Measurements from ENCODE around the gene PARL. TPM values are rescaled to one million over a fixed set of nuclear protein-coding genes. Genes with fewer than 3 reads are reported as not detected.

Gene PARL
- total and polyA plus RNA-seq, 2 of the 13 experiments (the other 11 are each of a cell fraction or from before 2014, with no cell fraction given), result 46.3 to 58.6 TPM

GRCh38 chr3:183912895-183913579 lies 28.4 kb upstream of the PARL start (continued):
- TF ChIP-seq ZBTB43 (CRISPR knock-in tag; conservative IDR thresholded peaks at IDR 0.05), result 0 out of 2 replicates have a peak, but pooled peaks have one; percentile 41
- no peak for TF ChIP-seq PHF5A (CRISPR knock-in tag; IDR thresholded peaks at IDR 0.05; ENCODE audit: low read depth, unreplicated experiment)
- TF ChIP-seq AKAP8 (CRISPR knock-in tag; IDR thresholded peaks at IDR 0.05), result no peak
- TF ChIP-seq ZBTB14 (CRISPR knock-in tag; IDR thresholded peaks at IDR 0.05), result no peak
- TF ChIP-seq POGZ (CRISPR knock-in tag; IDR thresholded peaks at IDR 0.05), result no peak
- no peak for TF ChIP-seq ATF5 (CRISPR knock-in tag; IDR thresholded peaks at IDR 0.05; ENCODE audit: low read depth)
- TF ChIP-seq ZNF253 (CRISPR knock-in tag; IDR thresholded peaks at IDR 0.05; ENCODE audit: borderline replicate concordance), result no peak
- TF ChIP-seq TSC22D2 (CRISPR knock-in tag; IDR thresholded peaks at IDR 0.05; ENCODE audit: borderline replicate concordance), result no peak
- no peak for TF ChIP-seq DMAP1 (CRISPR knock-in tag; IDR thresholded peaks at IDR 0.05)
- TF ChIP-seq ZBTB42 (CRISPR knock-in tag; IDR thresholded peaks at IDR 0.05), result no peak
- TF ChIP-seq ZNF563 (CRISPR knock-in tag; IDR thresholded peaks at IDR 0.05), result no peak
- TF ChIP-seq ZNF275 (CRISPR knock-in tag; IDR thresholded peaks at IDR 0.05; ENCODE audit: borderline replicate concordance), result no peak
- TF ChIP-seq ZKSCAN5 (CRISPR knock-in tag; IDR thresholded peaks at IDR 0.05), result no peak
- no peak for TF ChIP-seq YY1 (IDR thresholded peaks at IDR 0.05; ENCODE audit: insufficient read depth, insufficient replicate concordance, low read depth, low read length)
- peak; percentile 73 for TF ChIP-seq RARA (CRISPR knock-in tag; IDR thresholded peaks at IDR 0.05)
- no peak for TF ChIP-seq HHEX (CRISPR knock-in tag; IDR thresholded peaks at IDR 0.05)
- peak; percentile 67; the same call in 1 of the 2 replicates for TF ChIP-seq TCF7 (IDR thresholded peaks at IDR 0.05; ENCODE audit: low read depth)
- no peak for TF ChIP-seq ZNF20 (CRISPR knock-in tag; IDR thresholded peaks at IDR 0.05)
- TF ChIP-seq ZNF232 (CRISPR knock-in tag; IDR thresholded peaks at IDR 0.05; ENCODE audit: borderline replicate concordance), result no peak
- TF ChIP-seq HOXA3 (CRISPR knock-in tag; IDR thresholded peaks at IDR 0.05), result peak; percentile 69
- TF ChIP-seq ZFP91 (CRISPR knock-in tag; IDR thresholded peaks at IDR 0.05; ENCODE audit: borderline replicate concordance), result no peak; the same call in 1 of the 2 replicates
- TF ChIP-seq SP5 (CRISPR knock-in tag; IDR thresholded peaks at IDR 0.05; ENCODE audit: borderline replicate concordance, low read depth), result peak; percentile 94
- peak; percentile 56; the same call in 1 of the 2 replicates for TF ChIP-seq ZNF121 (CRISPR knock-in tag; IDR thresholded peaks at IDR 0.05)
- TF ChIP-seq ZNF790 (CRISPR knock-in tag; IDR thresholded peaks at IDR 0.05; ENCODE audit: borderline replicate concordance), result no peak
- peak; percentile 63; the same call in 1 of the 2 replicates for TF ChIP-seq FOXA3 (CRISPR knock-in tag; IDR thresholded peaks at IDR 0.05)
- TF ChIP-seq CENPT (CRISPR knock-in tag; IDR thresholded peaks at IDR 0.05; ENCODE audit: low read depth), result no peak

Data from HepG2 (cell line).